Mammary epithelial cell (primary cell): ENCODE results near the gene PIGS.

ENCODE experiments used
- EZH2 ChIP-seq: IDR thresholded peaks from 2 replicates; pipeline ENCODE4 v1.6.1; 2012; ENCODE audit warnings: low read length, inconsistent platforms, borderline replicate concordance
- TF ChIP-seq, protein P1 (sequence below), 2 donors: IDR thresholded peaks in 1 of 2; conservative IDR thresholded peaks in 1 of 2; 2 replicates each; pipeline ENCODE4 v1.5.1; 2011 to 2012; ENCODE audit warnings: inconsistent platforms in 2 of 2, low read length in 2 of 2, mild to moderate bottlenecking in 2 of 2, control low read depth in 1 of 2, low read depth in 1 of 2; ENCODE audit not compliant: insufficient read depth in 1 of 2; ENCODE audit errors: extremely low read depth in 1 of 2

DNA sequence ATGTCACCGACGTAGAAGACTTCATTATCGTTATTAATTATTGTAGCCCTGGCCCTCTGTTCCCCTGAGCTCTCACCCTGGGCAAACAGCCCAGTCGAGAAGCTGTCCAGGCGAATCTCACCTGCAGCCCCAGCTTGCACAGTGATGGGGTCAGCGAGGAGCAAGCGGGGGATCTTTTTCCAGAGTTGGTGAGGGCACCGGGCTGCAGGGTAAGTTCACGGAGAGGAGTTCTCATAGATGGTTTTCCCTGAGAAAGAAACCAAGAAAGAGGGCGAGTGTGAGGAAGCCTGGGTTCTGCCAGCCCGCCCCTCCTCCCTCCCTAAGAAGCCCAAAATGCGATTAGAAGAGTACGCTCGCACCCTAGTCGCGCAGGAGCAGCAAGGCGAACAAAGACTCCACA lies 27.1 kb upstream of the PIGS start:
- TF ChIP-seq, protein P1, sequence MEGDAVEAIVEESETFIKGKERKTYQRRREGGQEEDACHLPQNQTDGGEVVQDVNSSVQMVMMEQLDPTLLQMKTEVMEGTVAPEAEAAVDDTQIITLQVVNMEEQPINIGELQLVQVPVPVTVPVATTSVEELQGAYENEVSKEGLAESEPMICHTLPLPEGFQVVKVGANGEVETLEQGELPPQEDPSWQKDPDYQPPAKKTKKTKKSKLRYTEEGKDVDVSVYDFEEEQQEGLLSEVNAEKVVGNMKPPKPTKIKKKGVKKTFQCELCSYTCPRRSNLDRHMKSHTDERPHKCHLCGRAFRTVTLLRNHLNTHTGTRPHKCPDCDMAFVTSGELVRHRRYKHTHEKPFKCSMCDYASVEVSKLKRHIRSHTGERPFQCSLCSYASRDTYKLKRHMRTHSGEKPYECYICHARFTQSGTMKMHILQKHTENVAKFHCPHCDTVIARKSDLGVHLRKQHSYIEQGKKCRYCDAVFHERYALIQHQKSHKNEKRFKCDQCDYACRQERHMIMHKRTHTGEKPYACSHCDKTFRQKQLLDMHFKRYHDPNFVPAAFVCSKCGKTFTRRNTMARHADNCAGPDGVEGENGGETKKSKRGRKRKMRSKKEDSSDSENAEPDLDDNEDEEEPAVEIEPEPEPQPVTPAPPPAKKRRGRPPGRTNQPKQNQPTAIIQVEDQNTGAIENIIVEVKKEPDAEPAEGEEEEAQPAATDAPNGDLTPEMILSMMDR (conservative IDR thresholded peaks at IDR 0.05 in 1 of 2, IDR thresholded peaks at IDR 0.05 in 1 of 2; ENCODE audit: extremely low read depth in 1 of 2, insufficient read depth in 1 of 2, low read depth in 1 of 2, low read length in 2 of 2) = no peak
- no peak for TF ChIP-seq EZH2
